T-helper 1 cell (primary cell): Measurements from ENCODE around the gene PITPNC1.
"Not testable (repeated sequence)": the region's sequence is repeated elsewhere in the genome, so short reads cannot be mapped to it uniquely, and the experiment has no call there.

ENCODE experiments used
- DNase-seq, 5 donors: peaks; one replicate each; pipeline ENCODE4 v3.0.0-alpha.2; 2012 to 2020

The PITPNC1 gene

DNA sequence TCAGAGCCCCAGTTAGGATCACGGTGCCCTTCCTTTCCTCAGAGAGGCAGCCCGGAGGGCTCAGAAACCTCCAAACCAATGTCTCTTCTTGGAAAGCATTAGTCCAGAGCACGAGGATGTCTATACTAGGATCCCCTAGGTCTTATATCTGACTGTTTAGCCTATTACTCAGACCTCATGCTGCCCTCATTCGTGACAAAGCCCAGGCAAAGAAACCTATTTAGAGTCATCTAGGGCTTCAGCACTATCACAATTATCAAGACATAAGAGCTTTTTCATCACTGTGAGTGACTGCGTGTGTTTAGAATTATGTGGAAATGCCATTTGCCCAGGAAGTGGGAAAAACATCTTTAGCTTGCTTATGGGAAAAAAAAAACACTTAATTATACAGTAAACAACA, 180.8 kb downstream of the PITPNC1 start:
- no peak for DNase-seq

GRCh38 chr17:67558740-67559380, 181.8 kb downstream of the PITPNC1 start:
- DNase-seq = no peak

- DNase-seq = no peak
Observed at GRCh38 chr17:67559381-67559966, 182.4 kb downstream of the PITPNC1 start.

GRCh38 chr17:67562005-67562404, 184.9 kb downstream of the PITPNC1 start:
- DNase-seq = no peak

DNA sequence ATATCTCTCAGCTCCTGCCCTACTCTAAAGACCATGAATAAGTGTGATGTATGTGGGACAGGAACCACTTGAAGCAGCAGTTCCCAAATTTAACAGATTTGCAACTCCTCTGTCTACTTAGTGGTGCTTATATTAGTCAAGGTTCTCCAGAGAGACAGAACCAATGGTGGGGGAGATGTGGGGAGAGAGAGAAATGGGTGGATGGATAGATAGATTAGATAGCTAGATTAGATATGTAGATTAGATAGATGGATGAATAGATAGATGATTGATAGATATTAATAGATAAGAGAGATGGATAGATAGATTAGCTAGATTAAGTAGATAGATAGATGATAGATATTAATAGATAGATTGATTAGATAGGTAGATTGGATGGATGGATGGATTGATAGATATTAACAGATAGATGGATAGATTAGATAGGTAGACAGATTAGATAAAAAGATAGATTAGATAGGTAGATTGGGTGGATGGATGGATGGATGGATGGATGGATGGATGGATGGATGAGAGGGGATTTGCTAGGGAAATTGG, 186.7 kb downstream of the PITPNC1 start:
- DNase-seq = no peak

GRCh38 chr17:67565068-67565467, 188.0 kb downstream of the PITPNC1 start:
- DNase-seq = no peak

DNA sequence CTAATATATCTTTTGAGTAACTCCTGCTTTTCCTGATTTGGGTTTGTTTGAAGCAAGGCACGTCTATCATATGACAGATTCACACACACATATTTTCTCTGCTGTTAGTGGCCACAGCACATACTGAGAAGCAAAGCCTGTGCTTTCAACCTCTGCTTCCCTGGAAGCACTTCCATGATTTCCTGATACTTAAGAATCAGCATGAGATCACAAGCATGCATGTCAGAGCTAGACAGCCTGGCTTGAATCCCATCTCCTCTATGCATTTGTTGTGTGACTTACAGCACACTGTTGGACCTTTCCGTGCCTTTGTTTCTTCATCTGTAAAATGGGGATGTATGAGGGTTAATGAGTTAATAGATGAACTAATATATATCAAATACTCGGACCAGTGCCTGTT, 189.6 kb downstream of the PITPNC1 start:
- no peak for DNase-seq

DNA sequence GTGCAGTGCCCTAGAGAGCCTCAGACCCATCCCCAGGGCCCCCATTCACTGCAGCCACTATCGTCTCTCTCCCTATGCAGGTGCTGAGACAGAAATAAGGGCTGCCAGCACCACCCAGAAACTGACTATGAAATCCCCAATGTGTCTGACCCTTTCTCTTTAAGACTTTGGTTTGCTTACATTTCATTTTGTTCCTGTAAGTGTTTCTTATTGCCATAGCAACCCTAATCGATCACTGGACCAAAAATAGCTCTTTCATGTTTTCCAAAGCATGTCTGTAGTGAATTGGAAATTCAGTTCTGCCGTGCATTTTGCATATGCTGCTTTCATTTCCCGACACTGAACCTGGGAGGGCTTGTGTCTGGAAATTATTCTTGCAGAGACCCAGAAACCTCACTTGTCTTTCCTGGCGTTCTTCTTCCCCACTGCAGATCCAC, 192.0 kb downstream of the PITPNC1 start:
- DNase-seq = no peak

- DNase-seq = no peak
Observed at GRCh38 chr17:67569873-67570272, 192.8 kb downstream of the PITPNC1 start.

DNA sequence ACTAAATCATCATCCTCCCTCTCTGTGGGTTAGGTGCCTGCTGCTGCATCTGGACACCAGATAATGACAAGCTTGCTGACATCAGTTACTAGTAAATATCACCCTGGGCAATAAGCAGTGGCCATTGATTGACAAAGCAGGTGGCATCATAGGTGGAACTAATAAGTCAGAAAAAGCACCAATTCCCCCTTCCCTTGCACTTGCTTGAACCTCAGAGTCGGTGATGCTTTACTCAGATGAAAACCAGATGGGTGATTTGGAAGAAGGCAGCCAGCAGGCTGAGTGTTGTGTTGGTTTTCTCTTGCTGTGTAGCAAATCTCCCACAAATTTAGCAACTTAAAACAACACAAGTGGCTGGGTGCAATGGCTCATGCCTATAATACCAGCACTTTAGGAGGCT, 193.7 kb downstream of the PITPNC1 start:
- DNase-seq = no peak

GRCh38 chr17:67571478-67571877, 194.4 kb downstream of the PITPNC1 start:
- no peak for DNase-seq

- DNase-seq = no peak
Observed at GRCh38 chr17:67573987-67574657, 197.0 kb downstream of the PITPNC1 start.

- DNase-seq = no peak
Observed at GRCh38 chr17:67574658-67575293, 197.7 kb downstream of the PITPNC1 start.

DNA sequence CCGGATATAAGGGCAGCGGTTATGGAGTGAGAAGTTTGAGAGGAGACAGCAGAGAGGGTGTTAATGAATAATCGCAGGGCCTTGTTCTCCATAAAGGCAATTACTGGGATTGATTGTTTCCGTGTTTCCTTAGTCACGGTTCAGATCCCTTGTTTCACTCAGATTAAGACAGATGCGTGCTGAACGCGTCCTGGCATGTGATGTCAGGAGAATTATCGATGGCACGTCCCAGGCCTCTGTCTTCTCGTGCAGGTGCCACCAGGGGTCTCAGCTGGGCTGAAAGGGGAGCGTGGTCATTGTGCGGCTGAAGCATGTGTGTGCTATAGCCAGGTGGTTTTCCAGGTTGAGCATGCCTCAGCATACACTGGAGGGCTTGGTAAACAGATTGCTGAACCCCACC, 198.2 kb downstream of the PITPNC1 start:
- DNase-seq = no peak

GRCh38 chr17:67576471-67577115, 199.5 kb downstream of the PITPNC1 start:
- DNase-seq = no peak

GRCh38 chr17:67577429-67578141, 200.5 kb downstream of the PITPNC1 start:
- no peak for DNase-seq

GRCh38 chr17:67578142-67578457, 201.0 kb downstream of the PITPNC1 start:
- DNase-seq = no peak

DNA sequence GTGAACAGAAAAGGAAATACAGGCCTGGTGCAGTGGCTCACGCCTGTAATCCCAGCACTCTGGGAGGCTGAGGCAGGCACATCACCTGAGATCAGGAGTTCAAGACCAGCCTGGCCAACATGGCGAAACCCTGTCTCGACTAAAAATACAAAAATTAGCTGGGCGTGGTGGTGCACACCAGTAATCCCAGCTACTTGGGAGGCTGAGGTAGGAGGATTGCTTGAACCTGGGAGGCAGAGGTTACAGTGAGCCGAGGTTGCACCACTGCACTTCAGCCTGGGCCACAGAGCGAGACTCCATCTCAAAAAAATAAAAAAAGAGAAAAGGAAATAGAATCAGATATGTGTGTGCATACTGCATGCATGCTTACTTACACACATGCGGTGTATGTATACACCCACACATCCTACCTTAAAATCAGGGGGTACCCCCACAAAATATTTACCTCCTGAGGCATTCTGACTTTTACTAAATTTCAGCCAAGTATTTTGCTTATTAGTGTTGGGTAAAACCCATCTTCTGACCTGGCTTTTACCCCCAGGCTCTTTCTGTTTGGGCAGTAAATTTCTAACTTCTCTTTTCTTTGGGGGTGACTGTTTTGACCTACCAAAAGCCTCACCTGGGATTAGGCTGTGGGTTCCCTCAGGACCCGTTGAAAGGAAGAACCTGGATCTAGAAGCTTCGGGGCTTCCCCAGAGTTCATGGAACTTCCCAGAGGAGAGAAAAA, 201.8 kb downstream of the PITPNC1 start:
- not testable (repeated sequence) for DNase-seq

- DNase-seq = no peak
Observed at GRCh38 chr17:67582673-67583081, 205.6 kb downstream of the PITPNC1 start.

- no peak for DNase-seq
Observed at GRCh38 chr17:67585077-67585602, 208.1 kb downstream of the PITPNC1 start.

DNA sequence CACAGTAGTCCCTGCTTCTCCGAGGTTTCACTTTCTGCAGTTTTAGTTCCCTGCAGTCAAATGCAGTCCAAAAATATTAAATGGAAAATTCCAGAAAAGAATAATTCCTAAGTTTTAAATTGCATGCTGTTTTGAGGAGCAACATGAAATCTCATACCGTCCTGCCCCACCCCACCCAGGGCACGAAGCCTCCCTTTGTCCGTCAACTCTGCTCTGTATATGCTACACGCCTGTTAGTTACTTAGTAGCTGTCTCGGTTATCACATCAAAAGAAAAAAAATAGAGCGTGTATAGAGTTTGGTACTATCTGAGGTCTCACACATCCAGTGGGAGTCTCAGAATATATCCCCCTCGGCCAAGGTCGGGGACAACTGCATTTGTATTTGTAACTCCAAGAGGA, 211.2 kb downstream of the PITPNC1 start:
- DNase-seq = no peak
